Liver (tissue), 9 donors: ENCODE results near the gene MSL2. TPM values are rescaled to one million over a fixed set of nuclear protein-coding genes. Genes with fewer than 3 reads are reported as not detected.

Experiments
- DNase-seq: peaks from one replicate; pipeline ENCODE4 v3.0.0-alpha.2; 2017; ENCODE audit warnings: low spot score
- H3K27ac ChIP-seq, 2 donors: one replicate each; pipeline ENCODE4 v1.7.0; 2013; ENCODE audit warnings: inconsistent platforms in 2 of 2, low read length in 2 of 2, control low read depth in 1 of 2, low read depth in 1 of 2, mild to moderate bottlenecking in 1 of 2
- H3K27me3 ChIP-seq, 4 donors: one replicate each; pipeline versions ENCODE4 v1.6.1 to v1.7.0; 2013; ENCODE audit warnings: low read length in 3 of 4, inconsistent platforms in 1 of 4, mild to moderate bottlenecking in 1 of 4, moderate library complexity in 1 of 4; ENCODE audit not compliant: control insufficient read depth in 4 of 4, insufficient read depth in 4 of 4
- H3K36me3 ChIP-seq, 4 donors: one replicate each; pipeline versions ENCODE4 v1.6.1 to v1.7.0; 2013; ENCODE audit warnings: low read length in 3 of 4, mild to moderate bottlenecking in 3 of 4, low read depth in 1 of 4, moderate library complexity in 1 of 4; ENCODE audit not compliant: control insufficient read depth in 4 of 4, insufficient read depth in 3 of 4
- H3K4me1 ChIP-seq, 4 donors: one replicate each; pipeline versions ENCODE4 v1.6.1 to v1.7.0; 2013; ENCODE audit warnings: low read length in 3 of 4, mild to moderate bottlenecking in 3 of 4, moderate library complexity in 1 of 4; ENCODE audit not compliant: control insufficient read depth in 4 of 4, insufficient read depth in 4 of 4
- H3K4me3 ChIP-seq, 3 donors: one replicate each; pipeline versions ENCODE4 v1.6.1 to v1.7.0; 2013; ENCODE audit warnings: low read length in 3 of 3, control low read depth in 1 of 3, low read depth in 1 of 3, mild to moderate bottlenecking in 1 of 3
- H3K9ac ChIP-seq, 2 donors: one replicate each; pipeline ENCODE4 v1.7.0; 2013; ENCODE audit warnings: low read length in 2 of 2, mild to moderate bottlenecking in 2 of 2, moderate library complexity in 2 of 2, control low read depth in 1 of 2, low read depth in 1 of 2
- H3K9me3 ChIP-seq, 4 donors: one replicate each; pipeline versions ENCODE4 v1.6.1 to v1.7.0; 2013; ENCODE audit warnings: low read length in 3 of 4; ENCODE audit not compliant: control insufficient read depth in 4 of 4
- EGR1 ChIP-seq, 2 donors: IDR thresholded peaks; 2 replicates each; pipeline ENCODE4 v1.6.1; 2016 to 2018; ENCODE audit warnings: antibody characterized with exemption in 2 of 2, low read depth in 2 of 2
- FOXA1 ChIP-seq: IDR thresholded peaks from 2 replicates; pipeline ENCODE4 v1.6.1; 2016; ENCODE audit warnings: antibody characterized with exemption
- FOXA2 ChIP-seq: IDR thresholded peaks from 2 replicates; pipeline ENCODE4 v1.6.1; 2016; ENCODE audit warnings: antibody characterized with exemption
- GABPA ChIP-seq, 2 donors: IDR thresholded peaks in 1 of 2; conservative IDR thresholded peaks in 1 of 2; 2 replicates each; pipeline ENCODE4 v1.6.1; 2016; ENCODE audit warnings: antibody characterized with exemption in 2 of 2, mild to moderate bottlenecking in 1 of 2, moderate library complexity in 1 of 2
- HNF4A ChIP-seq, 2 donors: conservative IDR thresholded peaks; 2 replicates each; pipeline ENCODE4 v1.6.1; 2016; ENCODE audit warnings: antibody characterized with exemption in 2 of 2, mild to moderate bottlenecking in 2 of 2
- HNF4G ChIP-seq: IDR thresholded peaks from 2 replicates; pipeline ENCODE4 v1.6.1; 2016; ENCODE audit warnings: antibody characterized with exemption
- JUND ChIP-seq, 2 donors: IDR thresholded peaks; 2 replicates each; pipeline ENCODE4 v1.6.1; 2016; ENCODE audit warnings: antibody characterized with exemption in 2 of 2
- RAD21 ChIP-seq, 2 donors: IDR thresholded peaks; 2 replicates each; pipeline ENCODE4 v1.6.1; 2016; ENCODE audit warnings: antibody characterized with exemption in 2 of 2, mild to moderate bottlenecking in 2 of 2
- RXRA ChIP-seq, 2 donors: IDR thresholded peaks; 2 replicates each; pipeline ENCODE4 v1.6.1; 2017 to 2018; ENCODE audit warnings: antibody characterized with exemption in 2 of 2, mild to moderate bottlenecking in 1 of 2
- SP1 ChIP-seq: IDR thresholded peaks from 2 replicates; pipeline ENCODE4 v1.6.1; 2018; ENCODE audit warnings: antibody characterized with exemption, mild to moderate bottlenecking
- TAF1 ChIP-seq: conservative IDR thresholded peaks from 2 replicates; pipeline ENCODE4 v1.6.1; 2016; ENCODE audit warnings: antibody characterized with exemption, mild to moderate bottlenecking
- WGBS: extraction: QIAGEN DNeasy Blood & Tissue Kit; methylation state at CpG from one replicate; pipeline ENCODE4 v1.1.7; 2013; 5-methylcytosine and 5-hydroxymethylcytosine counted together
- polyA plus RNA-seq, 2 donors: library from polyadenylated mRNA; stranded (reverse) in 1 of 2; unstranded in 1 of 2; fragments of 200-250 nt in 1 of 2; fragments of >200 nt in 1 of 2; fragmentation: Nextera tagmentation in 1 of 2; extraction: Ambion mirVana in 1 of 2; gene quantifications; one replicate each; pipeline versions ENCODE4 v1.2.1 to v1.2.3, GENCODE V29; 2013 to 2015
- total RNA-seq, 2 donors: library from RNA; depleted of rRNA; stranded (reverse); fragments of >200 nt; gene quantifications; one replicate each; pipeline ENCODE4 v1.2.3, GENCODE V29; 2014
- TF ChIP-seq, protein P1 (sequence below): fragments of 150-350 bp; IDR thresholded peaks from 2 replicates; pipeline ENCODE4 v1.5.1; 2017; ENCODE audit warnings: improper control_type of control experiment, low read depth, low read length; ENCODE audit not compliant: missing input control
- TF ChIP-seq, protein P2 (sequence below): IDR thresholded peaks from 2 replicates; pipeline ENCODE4 v1.6.1; 2016; ENCODE audit warnings: antibody characterized with exemption
- TF ChIP-seq, protein P3 (sequence below): IDR thresholded peaks from 2 replicates; pipeline ENCODE4 v1.6.1; 2016; ENCODE audit warnings: antibody characterized with exemption
- donor health status: healthy.
- donor health status: healthy.
- donor health status: healthy.
- donor health status: healthy.
- donor health status: healthy.

MSL2 gene
- total and polyA plus RNA-seq, 4 donors, result 2.7 to 18.7 (median 9.1) TPM

DNA sequence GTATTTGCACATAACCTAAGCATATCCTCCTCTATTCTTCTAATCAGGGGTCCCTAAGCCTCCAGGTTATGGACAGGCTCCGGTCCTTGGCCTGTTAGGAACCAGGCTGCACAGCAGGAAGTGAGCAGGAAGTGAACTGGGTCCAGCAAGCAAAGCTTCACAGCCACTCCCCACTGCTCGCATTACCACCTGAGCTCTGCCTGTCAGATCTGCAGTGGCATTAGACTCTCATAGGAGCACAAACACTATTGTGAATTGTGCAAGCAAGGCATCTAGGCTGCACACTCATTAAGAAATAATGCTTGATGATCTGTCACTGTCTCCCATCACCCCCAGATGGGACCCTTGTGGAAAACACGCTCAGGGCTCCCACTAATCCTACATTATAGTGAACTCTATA is 9.8 kb downstream of the MSL2 start:
- no peak overlapping the region for H3K4me3 ChIP-seq
- H3K4me1 ChIP-seq, result peaks cover 14 to 57% (median 26%) of the 10 kb centered on the region in 4 donors
- TF ChIP-seq, protein P1, sequence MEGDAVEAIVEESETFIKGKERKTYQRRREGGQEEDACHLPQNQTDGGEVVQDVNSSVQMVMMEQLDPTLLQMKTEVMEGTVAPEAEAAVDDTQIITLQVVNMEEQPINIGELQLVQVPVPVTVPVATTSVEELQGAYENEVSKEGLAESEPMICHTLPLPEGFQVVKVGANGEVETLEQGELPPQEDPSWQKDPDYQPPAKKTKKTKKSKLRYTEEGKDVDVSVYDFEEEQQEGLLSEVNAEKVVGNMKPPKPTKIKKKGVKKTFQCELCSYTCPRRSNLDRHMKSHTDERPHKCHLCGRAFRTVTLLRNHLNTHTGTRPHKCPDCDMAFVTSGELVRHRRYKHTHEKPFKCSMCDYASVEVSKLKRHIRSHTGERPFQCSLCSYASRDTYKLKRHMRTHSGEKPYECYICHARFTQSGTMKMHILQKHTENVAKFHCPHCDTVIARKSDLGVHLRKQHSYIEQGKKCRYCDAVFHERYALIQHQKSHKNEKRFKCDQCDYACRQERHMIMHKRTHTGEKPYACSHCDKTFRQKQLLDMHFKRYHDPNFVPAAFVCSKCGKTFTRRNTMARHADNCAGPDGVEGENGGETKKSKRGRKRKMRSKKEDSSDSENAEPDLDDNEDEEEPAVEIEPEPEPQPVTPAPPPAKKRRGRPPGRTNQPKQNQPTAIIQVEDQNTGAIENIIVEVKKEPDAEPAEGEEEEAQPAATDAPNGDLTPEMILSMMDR, result no peak
- TF ChIP-seq JUND (IDR thresholded peaks at IDR 0.05) (no peak), HNF4A (conservative IDR thresholded peaks at IDR 0.05) (no peak), HNF4G (no peak), FOXA1 (no peak), RXRA (IDR thresholded peaks at IDR 0.05) (no peak), GABPA (IDR thresholded peaks at IDR 0.05 in 1 of 2, conservative IDR thresholded peaks at IDR 0.05 in 1 of 2) (no peak)
- TF ChIP-seq, protein P2, sequence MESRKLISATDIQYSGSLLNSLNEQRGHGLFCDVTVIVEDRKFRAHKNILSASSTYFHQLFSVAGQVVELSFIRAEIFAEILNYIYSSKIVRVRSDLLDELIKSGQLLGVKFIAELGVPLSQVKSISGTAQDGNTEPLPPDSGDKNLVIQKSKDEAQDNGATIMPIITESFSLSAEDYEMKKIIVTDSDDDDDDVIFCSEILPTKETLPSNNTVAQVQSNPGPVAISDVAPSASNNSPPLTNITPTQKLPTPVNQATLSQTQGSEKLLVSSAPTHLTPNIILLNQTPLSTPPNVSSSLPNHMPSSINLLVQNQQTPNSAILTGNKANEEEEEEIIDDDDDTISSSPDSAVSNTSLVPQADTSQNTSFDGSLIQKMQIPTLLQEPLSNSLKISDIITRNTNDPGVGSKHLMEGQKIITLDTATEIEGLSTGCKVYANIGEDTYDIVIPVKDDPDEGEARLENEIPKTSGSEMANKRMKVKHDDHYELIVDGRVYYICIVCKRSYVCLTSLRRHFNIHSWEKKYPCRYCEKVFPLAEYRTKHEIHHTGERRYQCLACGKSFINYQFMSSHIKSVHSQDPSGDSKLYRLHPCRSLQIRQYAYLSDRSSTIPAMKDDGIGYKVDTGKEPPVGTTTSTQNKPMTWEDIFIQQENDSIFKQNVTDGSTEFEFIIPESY, result no peak
- no peaks in the 10 kb centered on the region for H3K36me3 ChIP-seq
- H3K9me3 ChIP-seq, result no peaks in the 10 kb centered on the region
- H3K27me3 ChIP-seq, result no peaks in the 10 kb centered on the region
- 58% methylated on average over 3 of the region's 3 CpGs for WGBS
- DNase-seq, result no peak
- peak overlapping the region in 1 of 2 donors; percentile 16 for H3K27ac ChIP-seq
- no peak overlapping the region for H3K9ac ChIP-seq

DNA sequence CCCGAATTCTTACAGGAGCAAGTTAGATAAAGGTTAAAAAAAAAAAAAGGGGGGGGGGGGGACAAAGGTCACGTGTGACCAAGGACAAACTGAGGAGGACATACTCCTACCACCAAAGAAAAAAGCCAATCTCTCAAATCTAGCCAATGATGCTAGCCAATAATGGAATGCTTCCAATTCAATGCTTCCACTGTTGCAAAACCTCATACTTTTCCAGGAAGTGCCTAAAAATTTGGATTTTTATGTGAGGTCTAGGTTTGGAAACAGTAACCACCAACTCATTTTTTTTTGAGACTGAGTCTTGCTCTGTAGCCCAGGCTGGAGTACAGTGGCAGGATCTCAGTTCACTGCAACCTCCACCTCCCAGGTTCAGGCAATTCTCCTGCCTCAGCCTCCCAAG is 11.4 kb downstream of the MSL2 start:
- H3K27ac ChIP-seq, result peak overlapping the region; percentile 60 to 63
- DNase-seq, result no peak
- H3K4me1 ChIP-seq, result peaks cover 13 to 50% (median 27%) of the 10 kb centered on the region in 4 donors
- H3K4me3 ChIP-seq, result no peak overlapping the region
- TF ChIP-seq GABPA (IDR thresholded peaks at IDR 0.05 in 1 of 2, conservative IDR thresholded peaks at IDR 0.05 in 1 of 2), result peak in 1 of 2 donors; percentile 11
- TF ChIP-seq SP1, result peak; percentile 28
- TF ChIP-seq, protein P3, sequence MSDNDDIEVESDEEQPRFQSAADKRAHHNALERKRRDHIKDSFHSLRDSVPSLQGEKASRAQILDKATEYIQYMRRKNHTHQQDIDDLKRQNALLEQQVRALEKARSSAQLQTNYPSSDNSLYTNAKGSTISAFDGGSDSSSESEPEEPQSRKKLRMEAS, result peak; percentile 82
- peak; percentile 37 to 68 for TF ChIP-seq EGR1 (IDR thresholded peaks at IDR 0.05; ENCODE audit: low read depth in 2 of 2)
- TF ChIP-seq, protein P2, result no peak
- peak in 1 of 2 donors; percentile 16 for TF ChIP-seq RAD21 (IDR thresholded peaks at IDR 0.05)
- no peak for TF ChIP-seq FOXA1
- TF ChIP-seq FOXA2, result no peak
- TF ChIP-seq RXRA (IDR thresholded peaks at IDR 0.05), result peak; percentile 29 to 33
- TF ChIP-seq HNF4A (conservative IDR thresholded peaks at IDR 0.05), result peak; percentile 47 to 61
- TF ChIP-seq TAF1, result no peak
- H3K9ac ChIP-seq, result no peak overlapping the region
- H3K27me3 ChIP-seq, result no peaks in the 10 kb centered on the region
- whole genome bisulfite sequencing, result 31% methylated on average over 2 of the region's 2 CpGs
- no peaks in the 10 kb centered on the region for H3K36me3 ChIP-seq
- H3K9me3 ChIP-seq, result no peaks in the 10 kb centered on the region
